ENCODE results near the gene PRLH.

The PRLH gene

GRCh38 chr2:237571551-237571950, 5.2 kb downstream of the PRLH start:
- Histone ChIP-seq H3K36me3 (ENCODE audit: low read depth) (no peaks in the 10 kb centered on the region), H3K9me3 (ENCODE audit: severe bottlenecking) (no peaks in the 10 kb centered on the region), H3K4me3 (ENCODE audit: severe bottlenecking) (no peak overlapping the region), H3K27ac (ENCODE audit: poor library complexity, severe bottlenecking) (no peak overlapping the region), H3K27me3 (ENCODE audit: insufficient read depth, poor library complexity, severe bottlenecking) (no peaks in the 10 kb centered on the region), H3K4me1 (ENCODE audit: insufficient read depth, poor library complexity, severe bottlenecking) (peaks cover 19% of the 10 kb centered on the region)
- no peak for TF ChIP-seq CTCF (IDR thresholded peaks at IDR 0.05; ENCODE audit: poor library complexity, severe bottlenecking)
- DNase-seq (ENCODE audit: low spot score): no peak
- ATAC-seq (ENCODE audit: low read depth): no peak

GRCh38 chr2:237572021-237572741, 5.8 kb downstream of the PRLH start:
- Histone ChIP-seq H3K27ac (ENCODE audit: poor library complexity, severe bottlenecking) (no peak overlapping the region), H3K4me1 (ENCODE audit: insufficient read depth, poor library complexity, severe bottlenecking) (peaks cover 19% of the 10 kb centered on the region), H3K9me3 (ENCODE audit: severe bottlenecking) (no peaks in the 10 kb centered on the region), H3K36me3 (ENCODE audit: low read depth) (no peaks in the 10 kb centered on the region), H3K4me3 (ENCODE audit: severe bottlenecking) (no peak overlapping the region), H3K27me3 (ENCODE audit: insufficient read depth, poor library complexity, severe bottlenecking) (no peaks in the 10 kb centered on the region)
- ATAC-seq (ENCODE audit: low read depth) (peak; percentile 87), DNase-seq (ENCODE audit: low spot score) (peak; percentile 88)
- TF ChIP-seq CTCF (IDR thresholded peaks at IDR 0.05; ENCODE audit: poor library complexity, severe bottlenecking): peak; percentile 97

- H3K27me3 ChIP-seq (ENCODE audit: insufficient read depth, poor library complexity, severe bottlenecking): no peaks in the 10 kb centered on the region
- H3K36me3 ChIP-seq (ENCODE audit: low read depth): no peaks in the 10 kb centered on the region
- H3K27ac ChIP-seq (ENCODE audit: poor library complexity, severe bottlenecking): no peak overlapping the region
- TF ChIP-seq CTCF (IDR thresholded peaks at IDR 0.05; ENCODE audit: poor library complexity, severe bottlenecking): no peak
- peaks cover 19% of the 10 kb centered on the region for H3K4me1 ChIP-seq (ENCODE audit: insufficient read depth, poor library complexity, severe bottlenecking)
- H3K9me3 ChIP-seq (ENCODE audit: severe bottlenecking): no peaks in the 10 kb centered on the region
- ATAC-seq (ENCODE audit: low read depth) (no peak), DNase-seq (ENCODE audit: low spot score) (no peak)
- H3K4me3 ChIP-seq (ENCODE audit: severe bottlenecking): no peak overlapping the region
These were observed 6.3 kb downstream of the PRLH start for GRCh38 chr2:237572742-237573101.

- Histone ChIP-seq H3K27ac (ENCODE audit: poor library complexity, severe bottlenecking) (peak overlapping the region; percentile 52), H3K4me3 (ENCODE audit: severe bottlenecking) (no peak overlapping the region), H3K27me3 (ENCODE audit: insufficient read depth, poor library complexity, severe bottlenecking) (no peaks in the 10 kb centered on the region), H3K9me3 (ENCODE audit: severe bottlenecking) (no peaks in the 10 kb centered on the region), H3K36me3 (ENCODE audit: low read depth) (no peaks in the 10 kb centered on the region), H3K4me1 (ENCODE audit: insufficient read depth, poor library complexity, severe bottlenecking) (peaks cover 19% of the 10 kb centered on the region)
- ATAC-seq (ENCODE audit: low read depth) (no peak), DNase-seq (ENCODE audit: low spot score) (peak; percentile 26)
- TF ChIP-seq CTCF (IDR thresholded peaks at IDR 0.05; ENCODE audit: poor library complexity, severe bottlenecking): no peak
These were observed 7.5 kb downstream of the PRLH start for GRCh38 chr2:237573721-237574415.

GRCh38 chr2:237574467-237574866, 8.1 kb downstream of the PRLH start:
- no peak overlapping the region for H3K4me3 ChIP-seq (ENCODE audit: severe bottlenecking)
- no peak for ATAC-seq (ENCODE audit: low read depth)
- no peaks in the 10 kb centered on the region for H3K36me3 ChIP-seq (ENCODE audit: low read depth)
- no peak for TF ChIP-seq CTCF (IDR thresholded peaks at IDR 0.05; ENCODE audit: poor library complexity, severe bottlenecking)
- no peaks in the 10 kb centered on the region for H3K27me3 ChIP-seq (ENCODE audit: insufficient read depth, poor library complexity, severe bottlenecking)
- peaks cover 19% of the 10 kb centered on the region for H3K4me1 ChIP-seq (ENCODE audit: insufficient read depth, poor library complexity, severe bottlenecking)
- DNase-seq (ENCODE audit: low spot score): no peak
- no peaks in the 10 kb centered on the region for H3K9me3 ChIP-seq (ENCODE audit: severe bottlenecking)
- peak overlapping the region; percentile 52 for H3K27ac ChIP-seq (ENCODE audit: poor library complexity, severe bottlenecking)

Measured in RWPE2 (cell line).